Tibial nerve (tissue), 4 donors: ENCODE data around the gene HSPA4L. TPM values are rescaled to one million over a fixed set of nuclear protein-coding genes. Genes with fewer than 3 reads are reported as not detected.

ENCODE experiments used
- DNase-seq, 2 donors: peaks; one replicate each; pipeline ENCODE4 v3.0.0-alpha.2; 2019; ENCODE audit warnings: low spot score in 2 of 2
- H3K27ac ChIP-seq, 4 donors: fragments of 200-600 bp; sonication (generic) in 3 of 4; one replicate each; pipeline ENCODE4 v1.5.1; 2017 to 2019; ENCODE audit warnings: mild to moderate bottlenecking in 1 of 4
- H3K27me3 ChIP-seq, 2 donors: fragments of 200-600 bp; sonication (generic) in 1 of 2; one replicate each; pipeline versions ENCODE4 v1.5.1 to v1.6.0; 2017 to 2019
- H3K36me3 ChIP-seq, 3 donors: fragments of 200-600 bp; sonication (generic); one replicate each; pipeline ENCODE4 v1.5.1; 2018 to 2019
- H3K4me1 ChIP-seq, 4 donors: fragments of 200-600 bp; sonication (generic) in 3 of 4; one replicate each; pipeline ENCODE4 v1.5.1; 2017 to 2019
- H3K4me3 ChIP-seq, 4 donors: fragments of 200-600 bp; sonication (generic) in 3 of 4; one replicate each; pipeline ENCODE4 v1.5.1; 2017 to 2019; ENCODE audit warnings: mild to moderate bottlenecking in 1 of 4, moderate library complexity in 1 of 4
- H3K9me3 ChIP-seq, 4 donors: fragments of 200-600 bp; sonication (generic) in 3 of 4; one replicate each; pipeline ENCODE4 v1.5.1; 2017 to 2019
- EP300 ChIP-seq, 2 donors: sonication (generic); formaldehyde crosslinking; IDR thresholded peaks; one replicate each; pipeline ENCODE4 v1.6.1; 2017; ENCODE audit warnings: antibody characterized with exemption in 2 of 2, mild to moderate bottlenecking in 1 of 2
- POLR2A ChIP-seq, 2 donors: fragments of 450-650 bp; IDR thresholded peaks; one replicate each; pipeline ENCODE4 v1.6.1; 2017; ENCODE audit warnings: antibody characterized with exemption in 2 of 2, mild to moderate bottlenecking in 2 of 2, moderate library complexity in 2 of 2
- WGBS, 2 donors: methylation state at CpG; one replicate each; pipeline ENCODE4 v1.1.5; 2018; 5-methylcytosine and 5-hydroxymethylcytosine counted together
- total RNA-seq, 4 donors: library from RNA; depleted of rRNA; stranded (reverse); fragments of >200 nt; gene quantifications; one replicate each; pipeline ENCODE4 v1.1.0, GENCODE V29; 2016
- TF ChIP-seq, protein P1 (sequence below), 5 experiments: fragments of 200-600 bp in 3 of 5; fragments of 450-650 bp in 2 of 5; sonication (generic) in 3 of 5; IDR thresholded peaks; one replicate each; pipeline ENCODE4 v1.5.1; 2016 to 2019; ENCODE audit warnings: antibody characterized with exemption in 5 of 5, mild to moderate bottlenecking in 3 of 5, moderate library complexity in 2 of 5

HSPA4L gene
- total RNA-seq, 4 donors from 2014 or later, result 3.3 to 7.6 (median 5.3) TPM

GRCh38 chr4:127881563-127881864 is 99.4 kb downstream of the HSPA4L start:
- 1 to 3% methylated on average over 6 to 7 of the region's 7 CpGs for WGBS, 2 donors
- no peak overlapping the region for H3K27ac ChIP-seq

GRCh38 chr4:127888559-127888958 is 106.4 kb downstream of the HSPA4L start:
- no peak overlapping the region for H3K27ac ChIP-seq
- TF ChIP-seq EP300 (IDR thresholded peaks at IDR 0.05) (no peak), POLR2A (IDR thresholded peaks at IDR 0.05) (no peak)
- TF ChIP-seq, protein P1, sequence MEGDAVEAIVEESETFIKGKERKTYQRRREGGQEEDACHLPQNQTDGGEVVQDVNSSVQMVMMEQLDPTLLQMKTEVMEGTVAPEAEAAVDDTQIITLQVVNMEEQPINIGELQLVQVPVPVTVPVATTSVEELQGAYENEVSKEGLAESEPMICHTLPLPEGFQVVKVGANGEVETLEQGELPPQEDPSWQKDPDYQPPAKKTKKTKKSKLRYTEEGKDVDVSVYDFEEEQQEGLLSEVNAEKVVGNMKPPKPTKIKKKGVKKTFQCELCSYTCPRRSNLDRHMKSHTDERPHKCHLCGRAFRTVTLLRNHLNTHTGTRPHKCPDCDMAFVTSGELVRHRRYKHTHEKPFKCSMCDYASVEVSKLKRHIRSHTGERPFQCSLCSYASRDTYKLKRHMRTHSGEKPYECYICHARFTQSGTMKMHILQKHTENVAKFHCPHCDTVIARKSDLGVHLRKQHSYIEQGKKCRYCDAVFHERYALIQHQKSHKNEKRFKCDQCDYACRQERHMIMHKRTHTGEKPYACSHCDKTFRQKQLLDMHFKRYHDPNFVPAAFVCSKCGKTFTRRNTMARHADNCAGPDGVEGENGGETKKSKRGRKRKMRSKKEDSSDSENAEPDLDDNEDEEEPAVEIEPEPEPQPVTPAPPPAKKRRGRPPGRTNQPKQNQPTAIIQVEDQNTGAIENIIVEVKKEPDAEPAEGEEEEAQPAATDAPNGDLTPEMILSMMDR (IDR thresholded peaks at IDR 0.05), result no peak

More at GRCh38 chr4:127881563-127881864, 99.4 kb downstream of the HSPA4L start:
- Histone ChIP-seq H3K4me3 (peak overlapping the region; percentile 59 to 90 (median 74)), H3K36me3 (peaks cover 0 to 6% (median 0%) of the 10 kb centered on the region in 3 donors), H3K4me1 (peaks cover 0 to 20% (median 11%) of the 10 kb centered on the region in 4 donors), H3K9me3 (no peaks in the 10 kb centered on the region), H3K27me3 (no peaks in the 10 kb centered on the region)
- TF ChIP-seq POLR2A (IDR thresholded peaks at IDR 0.05) (no peak), EP300 (IDR thresholded peaks at IDR 0.05) (no peak)
- TF ChIP-seq, protein P1 (IDR thresholded peaks at IDR 0.05), result no peak
- no peak for DNase-seq

DNA sequence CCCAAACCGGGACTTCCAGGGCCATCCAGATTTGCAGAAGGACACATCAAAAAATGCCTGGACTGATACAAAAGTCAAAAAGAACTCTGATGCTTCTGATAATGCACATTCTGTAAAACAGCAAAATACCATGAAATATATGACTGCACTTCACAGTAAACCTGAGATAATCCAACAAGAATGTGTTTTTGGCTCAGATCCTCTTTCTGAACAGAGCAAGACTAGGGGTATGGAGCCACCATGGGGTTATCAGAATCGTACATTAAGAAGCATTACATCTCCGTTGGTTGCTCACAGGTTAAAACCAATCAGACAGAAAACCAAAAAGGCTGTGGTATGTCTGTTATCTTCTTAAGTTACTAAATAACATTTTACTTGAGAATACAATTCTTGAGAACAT is 107.8 kb downstream of the HSPA4L start:
- Histone ChIP-seq H3K4me1 (no peaks in the 10 kb centered on the region), H3K36me3 (peaks cover 0 to 17% (median 0%) of the 10 kb centered on the region in 3 donors), H3K27ac (no peak overlapping the region), H3K27me3 (no peaks in the 10 kb centered on the region), H3K4me3 (no peak overlapping the region), H3K9me3 (no peaks in the 10 kb centered on the region)
- 51 to 63% methylated on average over 3 of the region's 3 CpGs for WGBS, 2 donors
- TF ChIP-seq EP300 (IDR thresholded peaks at IDR 0.05) (no peak), POLR2A (IDR thresholded peaks at IDR 0.05) (no peak)
- TF ChIP-seq, protein P1 (IDR thresholded peaks at IDR 0.05), result no peak
- no peak for DNase-seq

More at GRCh38 chr4:127888559-127888958, 106.4 kb downstream of the HSPA4L start:
- no peaks in the 10 kb centered on the region for H3K4me1 ChIP-seq
- DNase-seq, result no peak
- no peak overlapping the region for H3K4me3 ChIP-seq
- H3K9me3 ChIP-seq, result no peaks in the 10 kb centered on the region
- H3K36me3 ChIP-seq, result peaks cover 0 to 9% (median 0%) of the 10 kb centered on the region in 3 donors
- 94% methylated on average over 1 of the region's 1 CpG for WGBS, 2 donors
- no peaks in the 10 kb centered on the region for H3K27me3 ChIP-seq

Other genes with a start within 250 kb of the HSPA4L start
- gene INTU, start 149.4 kb upstream of the HSPA4L start, total RNA-seq, result 10 to 100 TPM; 10.5 to 28.8 (median 18.0) TPM
- not detected for gene SLC25A31, start 51.9 kb upstream of the HSPA4L start, total RNA-seq
- 1 to 10 TPM in 1 of 4 donors, under 1 TPM in 3; 0.44 to 2.0 (median 0.76) TPM for gene PLK4, start 98.6 kb downstream of the HSPA4L start, total RNA-seq
- gene MFSD8, start 182.9 kb downstream of the HSPA4L start, total RNA-seq, result 10 to 100 TPM; 21.3 to 53.1 (median 31.5) TPM
- gene ABHD18, start 183.1 kb downstream of the HSPA4L start, total RNA-seq, result 10 to 100 TPM in 2 of 4 donors, 1 to 10 TPM in 2; 8.0 to 17.7 (median 10.1) TPM